HG03025 (cell line): ENCODE results near the gene ZNF740.

Experiments used
- ATAC-seq: cut with Tn5 transposase; IDR thresholded peaks from one replicate; pipeline ENCODE4 v1.9.1; 2021; ENCODE audit warnings: mild to moderate bottlenecking, moderate library complexity; ENCODE audit not compliant: unreplicated experiment, low FRiP score

Gene ZNF740

GRCh38 chr12:53211476-53212381 lies 31.2 kb downstream of the ZNF740 start:
- no peak for ATAC-seq

GRCh38 chr12:53212931-53213330 lies 32.4 kb downstream of the ZNF740 start:
- no peak for ATAC-seq

GRCh38 chr12:53213348-53213747 lies 32.8 kb downstream of the ZNF740 start:
- ATAC-seq, result no peak

GRCh38 chr12:53214221-53214620 lies 33.7 kb downstream of the ZNF740 start:
- ATAC-seq, result no peak

GRCh38 chr12:53214687-53215455 lies 34.3 kb downstream of the ZNF740 start:
- no peak for ATAC-seq

GRCh38 chr12:53215497-53215896 lies 35.0 kb downstream of the ZNF740 start:
- ATAC-seq, result no peak

GRCh38 chr12:53217051-53217930 lies 36.8 kb downstream of the ZNF740 start:
- ATAC-seq, result no peak

- ATAC-seq, result no peak
Measured at GRCh38 chr12:53217931-53218307, 37.4 kb downstream of the ZNF740 start.

- ATAC-seq, result no peak
Measured at GRCh38 chr12:53218551-53219291, 38.2 kb downstream of the ZNF740 start.

- ATAC-seq, result peak; percentile 23
Measured at GRCh38 chr12:53219292-53219955, 38.9 kb downstream of the ZNF740 start.

- peak; percentile 32 for ATAC-seq
Measured at GRCh38 chr12:53219956-53220693, 39.6 kb downstream of the ZNF740 start.

GRCh38 chr12:53220694-53221202 lies 40.2 kb downstream of the ZNF740 start:
- ATAC-seq, result peak; percentile 42

- ATAC-seq, result peak; percentile 22
Measured at GRCh38 chr12:53221203-53222080, 40.9 kb downstream of the ZNF740 start.

GRCh38 chr12:53222170-53222721 lies 41.7 kb downstream of the ZNF740 start:
- no peak for ATAC-seq

GRCh38 chr12:53222806-53223261 lies 42.3 kb downstream of the ZNF740 start:
- no peak for ATAC-seq

- no peak for ATAC-seq
Measured at GRCh38 chr12:53223389-53224060, 43.0 kb downstream of the ZNF740 start.
